K562 (cell line): ENCODE measurements around the gene SLC16A1. TPM values are rescaled to one million over a fixed set of nuclear protein-coding genes. Genes with fewer than 3 reads are reported as not detected.

Experiments used
- DNMT1 ChIP-seq: fragments of 450-650 bp; IDR thresholded peaks from 2 replicates; pipeline ENCODE4 v1.6.1; 2016; ENCODE audit warnings: antibody characterized with exemption, mild to moderate bottlenecking
- EHMT2 ChIP-seq: fragments of 450-650 bp; IDR thresholded peaks from 2 replicates; pipeline ENCODE4 v1.6.1; 2018; ENCODE audit warnings: antibody characterized with exemption
- FOXA3 ChIP-seq, 2 experiments: fragments of 450-650 bp in 1 of 2; sonication (generic) in 1 of 2; formaldehyde crosslinking; IDR thresholded peaks in 1 of 2; conservative IDR thresholded peaks in 1 of 2; 2 replicates each; pipeline versions ENCODE4 v1.4.0 to v1.8.0; 2020 to 2022; ENCODE audit warnings: mild to moderate bottlenecking in 2 of 2, missing genetic modification reagents in 1 of 2
- KAT2B ChIP-seq: IDR thresholded peaks from one replicate; pipeline ENCODE4 v1.6.1; 2012; ENCODE audit warnings: low read depth, mild to moderate bottlenecking, control low read depth, inconsistent platforms, low read length, moderate library complexity
- KDM1A ChIP-seq, 2 experiments: fragments of 450-650 bp; IDR thresholded peaks; 2 replicates each; pipeline ENCODE4 v1.6.1; 2016; ENCODE audit warnings: mild to moderate bottlenecking in 2 of 2
- MAFF ChIP-seq: IDR thresholded peaks from 2 replicates; pipeline ENCODE4 v1.6.1; 2012; ENCODE audit warnings: low read length, improper control_type of control experiment
- MLX ChIP-seq, 2 experiments: fragments of 450-650 bp in 1 of 2; sonication (generic) in 1 of 2; formaldehyde crosslinking; conservative IDR thresholded peaks; 2 replicates each; pipeline versions ENCODE4 v1.4.0 to v1.8.1; 2020 to 2022; ENCODE audit warnings: mild to moderate bottlenecking in 1 of 2, missing genetic modification reagents in 1 of 2
- PHTF2 ChIP-seq: fragments of 250-450 bp; sonication (Bioruptor Pico); IDR thresholded peaks from 2 replicates; pipeline ENCODE4 v1.5.0; 2021; ENCODE audit warnings: mild to moderate bottlenecking
- RBM39 ChIP-seq: fragments of 200-400 bp; formaldehyde crosslinking; optimal IDR thresholded peaks from 2 replicates; pipeline ENCODE3; 2018; ENCODE audit warnings: low read depth, low read length
- RFX1 ChIP-seq: fragments of 450-650 bp; IDR thresholded peaks from 2 replicates; pipeline ENCODE4 v1.6.1; 2016; ENCODE audit warnings: mild to moderate bottlenecking, moderate library complexity
- RFX7 ChIP-seq: fragments of 250-450 bp; sonication (Bioruptor Pico); IDR thresholded peaks from 2 replicates; pipeline ENCODE4 v1.5.1; 2021; ENCODE audit warnings: mild to moderate bottlenecking
- RHOXF2B ChIP-seq: fragments of 250-450 bp; sonication (Bioruptor Pico); conservative IDR thresholded peaks from 2 replicates; pipeline ENCODE4 v1.5.1; 2021
- TCF3 ChIP-seq: sonication (generic); formaldehyde crosslinking; IDR thresholded peaks from 2 replicates; pipeline ENCODE4 v1.4.0; 2020; ENCODE audit warnings: mild to moderate bottlenecking, missing genetic modification reagents
- ZNF12 ChIP-seq: sonication (generic); formaldehyde crosslinking; IDR thresholded peaks from 2 replicates; pipeline ENCODE4 v1.4.0; 2020; ENCODE audit warnings: mild to moderate bottlenecking, missing genetic modification reagents
- ZNF143 ChIP-seq: sonication (generic); formaldehyde crosslinking; IDR thresholded peaks from 2 replicates; pipeline ENCODE4 v1.9.0; 2022; ENCODE audit warnings: mild to moderate bottlenecking, missing genetic modification reagents
- ZNF146 ChIP-seq: IDR thresholded peaks from one replicate; pipeline ENCODE4 v1.6.1; 2018; ENCODE audit warnings: missing compliant biosample characterization; ENCODE audit not compliant: unreplicated experiment
- ZNF175 ChIP-seq: fragments of 200-800 bp; sonication (Bioruptor generic); IDR thresholded peaks from 2 replicates; pipeline ENCODE4 v1.6.1; 2016; ENCODE audit warnings: low read depth, mild to moderate bottlenecking, missing genetic modification characterization, missing compliant biosample characterization
- ZNF253 ChIP-seq: fragments of 250-450 bp; sonication (Bioruptor Pico); conservative IDR thresholded peaks from 2 replicates; pipeline ENCODE4 v1.6.1; 2021; ENCODE audit warnings: mild to moderate bottlenecking
- ZNF589 ChIP-seq: fragments of 200-800 bp; sonication (Bioruptor generic); IDR thresholded peaks from 2 replicates; pipeline ENCODE4 v1.6.1; 2016; ENCODE audit warnings: low read depth, missing genetic modification characterization, missing compliant biosample characterization
- ZNF644 ChIP-seq: fragments of 200-800 bp; sonication (Bioruptor generic); IDR thresholded peaks from 2 replicates; pipeline ENCODE4 v1.6.1; 2016; ENCODE audit warnings: low read depth, missing genetic modification characterization, missing compliant biosample characterization
- ZSCAN32 ChIP-seq: fragments of 450-650 bp; formaldehyde crosslinking; IDR thresholded peaks from 2 replicates; pipeline ENCODE4 v1.4.0; 2020; ENCODE audit warnings: mild to moderate bottlenecking, moderate library complexity
- polyA plus RNA-seq, 8 experiments: library from polyadenylated mRNA; depleted of rRNA in 4 of 8; stranded (reverse) in 5 of 8; unstranded in 3 of 8; fragments of >200 nt; fragmentation: Nextera tagmentation in 2 of 8; fragmentation: Illumina TruSeq in 1 of 8; extraction: Ambion mirVana in 2 of 8; extraction: Trizol in 1 of 8; gene quantifications; 2 replicates each; pipeline versions ENCODE4 v1.2.1 to v1.2.3, GENCODE V29; 2011 to 2014; ENCODE audit warnings: inconsistent platforms in 1 of 8, missing spikeins in 1 of 8
- total RNA-seq, 7 experiments: library from RNA; depleted of rRNA in 6 of 7; stranded (reverse); fragments of >200 nt in 6 of 7; fragmentation: Illumina TruSeq in 2 of 7; extraction: Trizol in 2 of 7; gene quantifications; 2 replicates each; pipeline versions ENCODE4 v1.2.1 to v1.2.3, GENCODE V29; 2011 to 2021; ENCODE audit warnings: low replicate concordance in 1 of 7
- TF ChIP-seq, protein P1 (sequence below): fragments of 450-650 bp; IDR thresholded peaks from 2 replicates; pipeline ENCODE4 v1.6.1; 2016; ENCODE audit warnings: low read depth

Gene SLC16A1
- total and polyA plus RNA-seq, 9 of the 15 experiments (the other 6 are each of a cell fraction or from before 2014, with no cell fraction given): 73.1 to 244 (median 117) TPM

DNA sequence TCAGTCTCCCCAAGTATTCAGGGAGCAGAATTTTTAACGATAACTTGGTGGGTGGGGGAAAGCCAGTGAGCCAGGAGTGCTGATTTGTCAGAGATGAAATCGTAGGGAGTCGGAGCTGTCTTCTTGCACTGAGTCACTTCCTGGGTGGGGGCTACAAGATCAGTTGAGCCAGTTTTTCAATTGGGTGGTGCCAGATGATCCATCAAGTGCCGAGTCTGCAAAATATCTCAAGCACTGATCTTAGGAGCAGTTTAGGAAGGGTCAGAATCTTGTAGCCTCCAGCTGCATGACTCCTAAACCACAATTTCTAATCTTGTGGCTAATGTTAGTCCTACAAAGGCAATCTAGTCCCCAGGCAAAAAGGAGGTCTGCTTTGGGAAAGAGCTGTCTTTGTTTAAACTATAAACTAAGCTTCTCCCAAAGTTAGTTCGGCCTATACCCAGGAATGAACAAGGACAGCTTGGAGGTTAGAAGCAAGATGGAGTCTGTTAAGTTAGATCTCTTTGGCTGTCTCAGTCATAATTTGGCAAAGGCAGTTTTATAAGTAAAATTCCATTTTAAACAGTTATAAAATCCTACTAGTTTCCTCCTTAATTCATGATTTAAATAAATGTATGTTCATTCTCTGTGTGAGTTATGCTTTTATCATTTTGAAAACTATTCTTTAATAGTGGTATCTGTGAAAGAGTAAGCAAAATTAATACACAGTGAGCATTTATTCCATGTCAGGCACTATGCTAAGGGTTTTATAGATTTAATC, 51.7 kb downstream of the SLC16A1 start (continued):
- TF ChIP-seq, protein P1, sequence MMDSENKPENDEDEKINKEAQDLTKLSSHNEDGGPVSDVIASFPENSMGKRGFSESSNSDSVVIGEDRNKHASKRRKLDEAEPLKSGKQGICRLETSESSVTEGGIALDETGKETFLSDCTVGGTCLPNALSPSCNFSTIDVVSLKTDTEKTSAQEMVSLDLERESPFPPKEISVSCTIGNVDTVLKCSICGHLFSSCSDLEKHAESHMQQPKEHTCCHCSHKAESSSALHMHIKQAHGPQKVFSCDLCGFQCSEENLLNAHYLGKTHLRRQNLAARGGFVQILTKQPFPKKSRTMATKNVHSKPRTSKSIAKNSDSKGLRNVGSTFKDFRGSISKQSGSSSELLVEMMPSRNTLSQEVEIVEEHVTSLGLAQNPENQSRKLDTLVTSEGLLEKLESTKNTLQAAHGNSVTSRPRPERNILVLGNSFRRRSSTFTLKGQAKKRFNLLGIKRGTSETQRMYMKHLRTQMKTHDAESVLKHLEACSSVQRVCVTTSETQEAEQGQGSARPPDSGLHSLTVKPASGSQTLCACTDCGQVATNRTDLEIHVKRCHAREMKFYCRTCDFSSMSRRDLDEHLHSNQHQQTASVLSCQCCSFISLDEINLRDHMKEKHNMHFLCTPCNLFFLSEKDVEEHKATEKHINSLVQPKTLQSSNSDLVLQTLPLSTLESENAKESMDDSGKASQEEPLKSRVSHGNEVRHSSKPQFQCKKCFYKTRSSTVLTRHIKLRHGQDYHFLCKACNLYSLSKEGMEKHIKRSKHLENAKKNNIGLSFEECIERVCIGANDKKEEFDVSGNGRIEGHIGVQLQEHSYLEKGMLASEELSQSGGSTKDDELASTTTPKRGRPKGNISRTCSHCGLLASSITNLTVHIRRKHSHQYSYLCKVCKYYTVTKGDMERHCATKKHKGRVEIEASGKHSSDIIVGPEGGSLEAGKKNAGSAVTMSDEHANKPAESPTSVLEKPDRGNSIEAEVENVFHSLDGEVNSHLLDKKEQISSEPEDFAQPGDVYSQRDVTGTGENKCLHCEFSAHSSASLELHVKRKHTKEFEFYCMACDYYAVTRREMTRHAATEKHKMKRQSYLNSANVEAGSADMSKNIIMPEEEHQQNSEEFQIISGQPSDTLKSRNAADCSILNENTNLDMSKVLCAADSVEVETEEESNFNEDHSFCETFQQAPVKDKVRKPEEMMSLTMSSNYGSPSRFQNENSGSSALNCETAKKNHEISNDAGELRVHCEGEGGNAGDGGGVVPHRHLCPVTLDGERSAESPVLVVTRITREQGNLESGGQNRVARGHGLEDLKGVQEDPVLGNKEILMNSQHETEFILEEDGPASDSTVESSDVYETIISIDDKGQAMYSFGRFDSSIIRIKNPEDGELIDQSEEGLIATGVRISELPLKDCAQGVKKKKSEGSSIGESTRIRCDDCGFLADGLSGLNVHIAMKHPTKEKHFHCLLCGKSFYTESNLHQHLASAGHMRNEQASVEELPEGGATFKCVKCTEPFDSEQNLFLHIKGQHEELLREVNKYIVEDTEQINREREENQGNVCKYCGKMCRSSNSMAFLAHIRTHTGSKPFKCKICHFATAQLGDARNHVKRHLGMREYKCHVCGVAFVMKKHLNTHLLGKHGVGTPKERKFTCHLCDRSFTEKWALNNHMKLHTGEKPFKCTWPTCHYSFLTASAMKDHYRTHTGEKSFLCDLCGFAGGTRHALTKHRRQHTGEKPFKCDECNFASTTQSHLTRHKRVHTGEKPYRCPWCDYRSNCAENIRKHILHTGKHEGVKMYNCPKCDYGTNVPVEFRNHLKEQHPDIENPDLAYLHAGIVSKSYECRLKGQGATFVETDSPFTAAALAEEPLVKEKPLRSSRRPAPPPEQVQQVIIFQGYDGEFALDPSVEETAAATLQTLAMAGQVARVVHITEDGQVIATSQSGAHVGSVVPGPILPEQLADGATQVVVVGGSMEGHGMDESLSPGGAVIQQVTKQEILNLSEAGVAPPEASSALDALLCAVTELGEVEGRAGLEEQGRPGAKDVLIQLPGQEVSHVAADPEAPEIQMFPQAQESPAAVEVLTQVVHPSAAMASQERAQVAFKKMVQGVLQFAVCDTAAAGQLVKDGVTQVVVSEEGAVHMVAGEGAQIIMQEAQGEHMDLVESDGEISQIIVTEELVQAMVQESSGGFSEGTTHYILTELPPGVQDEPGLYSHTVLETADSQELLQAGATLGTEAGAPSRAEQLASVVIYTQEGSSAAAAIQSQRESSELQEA: no peak
- TF ChIP-seq ZNF143 (CRISPR knock-in tag) (no peak), ZSCAN32 (CRISPR knock-in tag) (no peak), ZNF253 (CRISPR knock-in tag) (no peak), FOXA3 (CRISPR knock-in tag; conservative IDR thresholded peaks at IDR 0.05 in 1 of 2, IDR thresholded peaks at IDR 0.05 in 1 of 2) (no peak), EHMT2 (no peak), KDM1A (IDR thresholded peaks at IDR 0.05) (peak; percentile 86 to 92), ZNF146 (CRISPR knock-in tag) (no peak), MLX (CRISPR knock-in tag; conservative IDR thresholded peaks at IDR 0.05) (no peak), ZNF175 (CRISPR knock-in tag) (peak; percentile 72), ZNF644 (tag) (no peak), TCF3 (CRISPR knock-in tag) (peak; percentile 82), RHOXF2B (no peak), KAT2B (no peak), RFX7 (no peak), ZNF12 (CRISPR knock-in tag) (no peak), MAFF (peak; percentile 59; the same call in 1 of the 2 replicates), DNMT1 (no peak), PHTF2 (CRISPR knock-in tag) (no peak), ZNF589 (CRISPR knock-in tag) (peak; percentile 22; the same call in 1 of the 2 replicates), RFX1 (no peak), RBM39 (no peak)
